Kasumi-1 (cell line): Measurements from ENCODE around the gene WDR72.
"Not testable (repeated sequence)": the region's sequence is repeated elsewhere in the genome, so short reads cannot be mapped to it uniquely, and the experiment has no call there.

Experiments used
- DNase-seq, 2 experiments: peaks; one replicate each; lab custom pipeline; 2025; lab: John Stamatoyannopoulos, UW

Gene WDR72

GRCh38 chr15:53709821-53710220, 49.6 kb downstream of the WDR72 start:
- DNase-seq = no peak

DNA sequence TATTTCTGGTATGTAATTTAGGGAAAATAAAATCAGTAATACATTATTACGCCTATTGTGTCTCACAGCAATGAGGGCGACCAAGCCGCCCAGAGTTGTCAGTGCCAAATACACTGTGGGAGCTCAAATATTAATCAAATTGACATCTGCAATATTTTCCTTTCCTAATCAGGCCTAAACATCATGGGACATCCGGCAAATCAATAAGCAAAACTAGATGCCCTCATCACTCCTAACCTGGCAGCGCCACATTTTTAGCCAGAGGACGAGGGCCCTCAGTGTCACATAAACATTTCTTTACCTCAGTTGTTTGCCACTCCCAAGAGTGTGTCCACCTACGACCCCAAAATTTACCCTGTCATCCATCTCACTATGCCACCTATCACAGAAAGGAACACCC, 64.1 kb downstream of the WDR72 start:
- DNase-seq = no peak

- DNase-seq = no peak
Measured at GRCh38 chr15:53694476-53694874, 65.0 kb downstream of the WDR72 start.

DNA sequence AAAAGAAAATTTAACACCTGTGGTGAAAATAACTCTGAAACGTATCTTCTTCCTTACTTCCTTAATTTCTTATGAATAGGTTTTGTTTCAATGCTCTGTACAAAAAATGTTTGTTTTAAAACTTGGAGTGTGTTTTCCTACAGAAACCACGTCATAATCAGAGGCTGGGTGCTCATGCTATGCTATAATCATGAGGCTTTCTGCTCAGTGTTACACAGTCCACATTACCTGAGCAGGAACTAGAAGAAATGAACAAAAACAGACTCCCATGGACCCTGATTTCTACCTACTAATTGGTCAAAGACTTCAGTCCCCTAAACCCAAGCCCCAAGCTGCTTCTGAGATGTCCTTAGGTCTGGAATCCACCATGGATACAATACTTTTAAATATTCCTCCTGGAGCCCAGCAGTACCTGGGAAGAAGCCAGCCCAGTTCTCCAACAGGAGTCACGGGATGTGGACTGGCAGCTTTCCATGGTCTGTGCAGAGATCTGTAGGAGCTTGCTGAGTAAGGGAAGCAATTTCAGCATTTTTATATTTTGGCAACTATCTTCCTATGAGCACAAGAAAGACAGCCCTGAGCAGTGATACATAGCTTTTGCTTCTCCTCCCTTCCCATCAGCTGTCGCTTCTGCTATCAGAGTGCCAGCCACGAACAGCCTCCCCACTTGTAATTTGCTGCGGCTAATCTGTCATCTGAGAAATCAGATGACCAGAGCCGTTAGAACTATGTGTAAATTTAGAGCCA, 65.6 kb downstream of the WDR72 start:
- DNase-seq = no peak

- not testable (repeated sequence) for DNase-seq
Measured at GRCh38 chr15:53684162-53684561, 75.3 kb downstream of the WDR72 start.

DNA sequence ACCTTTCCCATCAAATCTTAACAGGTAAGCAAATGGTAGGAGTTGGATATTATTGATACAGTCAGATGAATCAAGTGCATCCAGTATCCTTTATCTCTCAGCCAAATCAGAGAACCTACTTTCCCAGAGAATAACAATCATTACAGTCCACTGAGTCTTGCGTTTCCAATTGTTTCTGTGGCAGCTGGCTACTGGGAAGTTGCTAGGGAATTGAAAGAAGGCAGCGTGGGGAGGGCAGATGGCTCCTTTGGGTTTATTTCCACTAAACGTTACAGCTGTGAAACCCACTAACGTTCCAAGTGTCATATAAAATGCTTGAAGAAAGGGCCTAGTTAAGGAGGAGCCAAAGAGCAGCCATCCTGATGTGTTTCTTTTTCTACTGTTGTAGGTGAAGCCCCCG, 78.4 kb downstream of the WDR72 start:
- no peak for DNase-seq

GRCh38 chr15:53675832-53676231, 83.6 kb downstream of the WDR72 start:
- DNase-seq = no peak

DNA sequence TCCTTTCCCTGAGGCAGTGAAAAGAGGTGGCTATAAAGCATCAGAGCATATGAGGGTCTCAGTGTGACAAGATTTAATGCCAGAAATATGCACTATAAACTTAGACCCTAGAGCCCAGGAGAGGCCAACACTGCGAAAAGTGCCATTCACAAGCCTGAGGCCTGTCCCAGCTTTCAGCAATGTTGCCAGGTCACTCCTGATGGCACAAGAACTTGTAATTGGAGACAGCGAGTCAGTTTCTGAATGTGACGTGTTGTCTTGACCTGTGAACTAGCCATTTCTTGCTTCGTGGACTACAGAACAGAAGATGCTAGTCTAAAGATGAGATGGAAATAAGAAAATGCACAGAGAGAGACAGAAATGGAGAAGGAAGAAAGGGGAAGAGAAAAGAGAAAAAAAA, 87.9 kb downstream of the WDR72 start:
- DNase-seq = no peak

GRCh38 chr15:53670701-53671100, 88.8 kb downstream of the WDR72 start:
- no peak for DNase-seq

GRCh38 chr15:53665930-53666329, 93.5 kb downstream of the WDR72 start:
- no peak for DNase-seq

DNA sequence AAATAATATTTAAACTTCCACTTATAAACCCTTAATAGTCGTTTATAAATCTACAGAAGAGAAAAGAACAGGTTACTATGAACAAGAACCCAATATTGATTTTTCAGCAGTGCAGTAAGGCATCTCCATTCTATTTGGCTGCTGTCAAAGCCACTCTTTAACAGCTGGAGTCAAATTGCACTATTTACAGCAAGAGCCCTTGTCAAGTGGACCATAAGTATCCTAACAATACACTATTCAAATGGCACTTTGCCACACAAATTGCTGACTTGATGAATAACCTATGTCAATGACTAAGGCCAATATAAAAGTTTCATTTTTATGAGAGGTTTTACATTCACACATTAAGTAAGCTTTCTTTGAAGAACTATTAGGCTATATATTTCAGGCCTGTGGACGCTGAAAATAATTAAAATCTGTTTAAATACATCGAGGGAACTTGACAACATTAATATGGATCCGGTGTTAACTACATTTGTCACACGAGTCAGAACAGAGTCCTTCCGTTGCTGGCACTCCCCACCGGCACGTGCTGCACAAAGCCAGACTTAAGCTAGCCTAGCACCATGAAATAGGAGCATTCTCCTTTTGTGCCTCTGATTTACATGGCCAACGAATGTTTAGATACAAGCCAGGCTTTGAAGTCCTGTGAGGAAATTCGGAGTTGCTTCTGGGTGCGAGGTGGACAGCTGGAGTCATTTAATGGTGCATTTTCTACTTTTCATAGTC, 100.5 kb downstream of the WDR72 start:
- no peak for DNase-seq

DNA sequence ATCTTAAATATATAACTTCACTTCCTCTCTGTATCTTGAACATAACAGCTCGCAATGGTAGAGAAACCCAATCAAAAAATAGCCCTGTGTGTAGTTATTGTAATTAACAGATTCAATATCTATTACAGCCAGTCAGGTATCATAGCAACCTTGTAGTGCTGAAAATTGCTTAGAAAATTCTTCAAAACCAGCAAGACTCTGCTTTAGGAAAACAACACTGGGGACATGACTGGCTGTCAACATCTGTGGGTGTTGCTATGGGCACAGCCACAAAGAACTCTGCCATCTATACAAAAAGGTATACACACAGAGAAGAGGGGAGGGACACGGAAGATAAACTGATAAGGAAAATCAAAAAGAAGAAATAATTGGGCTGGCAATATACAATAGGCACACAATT, 101.2 kb downstream of the WDR72 start:
- DNase-seq = no peak

DNA sequence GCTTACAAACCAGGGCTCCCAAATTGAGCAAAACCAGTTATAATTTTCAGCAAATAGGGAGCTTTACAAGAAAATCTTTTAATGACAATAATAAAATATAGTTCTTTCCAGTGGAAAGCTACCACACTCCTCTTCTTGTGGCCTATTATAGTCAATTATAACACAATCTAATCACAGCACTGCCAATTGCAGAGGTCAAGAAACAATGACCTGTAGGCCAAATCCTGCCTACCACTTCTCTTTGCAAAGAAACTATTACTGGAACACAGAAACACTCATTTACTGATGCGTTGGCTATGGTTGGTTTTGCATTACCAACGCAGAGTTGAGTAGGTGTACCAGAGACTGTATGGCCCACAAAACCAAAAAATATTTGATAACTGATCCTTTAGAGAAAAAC, 110.5 kb downstream of the WDR72 start:
- no peak for DNase-seq

- no peak for DNase-seq
Measured at GRCh38 chr15:53644660-53645059, 114.8 kb downstream of the WDR72 start.

DNA sequence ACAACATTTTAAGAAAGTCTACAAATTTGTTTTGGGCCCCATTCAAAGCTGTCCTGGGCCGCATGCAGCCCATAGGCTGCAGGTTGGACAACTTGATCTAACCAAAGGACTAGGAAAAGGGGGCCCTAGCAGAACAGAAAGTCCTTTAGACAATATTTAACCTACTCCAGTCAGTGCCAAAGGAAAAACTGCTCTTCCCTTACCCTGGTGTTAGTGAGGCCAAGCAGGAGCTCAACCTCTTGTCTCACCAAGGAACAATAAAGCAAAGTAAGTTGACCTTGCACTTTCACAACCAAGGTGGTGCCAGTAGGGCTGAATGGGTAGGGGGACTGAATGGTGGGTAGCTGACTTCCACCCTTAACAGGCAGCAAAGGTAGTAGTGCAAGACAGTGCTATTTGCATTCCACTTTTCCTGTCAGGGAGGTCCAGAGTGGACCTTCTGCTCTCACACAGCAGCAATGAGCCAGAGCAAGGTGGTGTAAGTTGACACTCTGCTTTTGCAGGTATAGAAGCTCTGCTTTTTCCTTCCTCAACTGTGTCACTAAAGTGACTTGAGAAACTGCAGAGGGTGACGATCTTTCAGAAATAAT, 124.9 kb downstream of the WDR72 start:
- no peak for DNase-seq

- DNase-seq = no peak
Measured at GRCh38 chr15:53627279-53627678, 132.2 kb downstream of the WDR72 start.

- no peak for DNase-seq
Measured at GRCh38 chr15:53625962-53626845, 133.3 kb downstream of the WDR72 start.

DNA sequence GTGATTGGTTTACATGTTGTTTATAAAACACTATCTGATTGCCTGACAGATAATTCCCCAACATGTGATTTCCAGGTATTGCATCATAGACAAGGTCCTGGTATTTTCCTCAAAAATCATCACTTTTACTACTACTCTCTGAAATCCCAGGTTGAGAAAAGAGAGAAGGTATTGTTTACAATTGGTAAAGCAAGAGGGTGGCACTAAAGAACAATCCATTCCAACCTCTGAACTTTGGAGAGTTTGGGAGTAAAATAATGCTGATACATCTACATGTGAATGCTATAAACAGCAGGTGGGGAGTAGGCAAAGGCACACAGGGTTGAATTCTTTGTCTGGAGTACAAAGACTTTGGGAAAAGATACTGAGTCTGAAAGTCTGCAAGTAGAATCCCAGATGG, 134.2 kb downstream of the WDR72 start:
- DNase-seq = no peak

DNA sequence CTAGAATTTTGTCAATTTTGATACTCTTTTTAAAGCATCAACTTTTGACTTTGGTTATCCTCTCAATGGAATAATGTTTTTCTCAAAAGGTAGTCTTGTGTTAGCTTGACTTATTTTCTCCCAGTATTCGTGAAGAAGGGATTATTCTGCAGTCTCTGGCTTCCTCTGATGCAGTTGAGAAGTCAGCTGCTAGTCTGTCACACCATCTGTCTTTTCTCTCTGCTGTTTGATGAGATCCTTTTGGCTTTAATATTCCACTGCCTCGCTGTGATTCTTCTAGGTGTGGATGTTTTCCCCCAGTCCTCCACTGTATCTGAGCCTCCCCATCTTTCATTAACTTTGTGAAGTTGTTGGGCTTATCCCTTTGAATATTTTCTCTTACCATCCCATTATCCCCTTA, 141.0 kb downstream of the WDR72 start:
- no peak for DNase-seq

DNA sequence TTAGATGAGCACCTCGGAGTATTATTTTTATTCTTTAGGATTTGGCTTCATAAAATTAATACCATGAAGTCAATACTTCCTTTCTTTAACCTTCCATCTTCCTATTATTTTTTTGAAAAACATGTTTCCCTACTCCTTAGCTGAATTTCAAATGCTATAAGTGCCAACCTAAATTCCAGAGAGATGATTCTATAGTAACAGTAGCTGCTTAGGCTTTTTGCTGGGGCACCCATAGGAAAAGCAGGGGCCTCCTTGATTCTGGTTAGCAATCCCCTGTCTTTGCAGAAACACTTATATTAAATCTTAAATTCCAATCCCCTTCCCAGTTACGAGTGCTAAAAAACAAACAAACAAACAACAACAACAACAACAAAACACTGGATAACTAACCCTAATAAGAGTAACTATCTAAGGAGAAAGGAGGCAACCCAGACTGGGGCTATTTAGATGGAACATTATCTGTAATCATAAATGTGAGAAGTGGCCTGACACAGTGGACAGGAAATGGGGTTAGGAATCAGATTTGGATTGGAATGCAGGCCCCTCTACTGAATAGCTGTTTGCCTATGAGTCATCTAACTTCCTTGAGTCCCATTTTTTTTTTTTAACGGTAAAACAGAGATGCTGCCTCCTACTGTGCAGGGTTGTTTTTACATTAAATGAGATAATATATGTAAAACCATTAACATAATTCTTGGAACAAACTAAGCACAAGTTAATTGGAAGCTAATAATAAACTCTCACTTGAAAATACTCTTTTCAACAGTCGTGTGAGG, 148.1 kb downstream of the WDR72 start:
- DNase-seq = no peak

GRCh38 chr15:53591041-53591440, 168.4 kb downstream of the WDR72 start:
- no peak for DNase-seq

DNA sequence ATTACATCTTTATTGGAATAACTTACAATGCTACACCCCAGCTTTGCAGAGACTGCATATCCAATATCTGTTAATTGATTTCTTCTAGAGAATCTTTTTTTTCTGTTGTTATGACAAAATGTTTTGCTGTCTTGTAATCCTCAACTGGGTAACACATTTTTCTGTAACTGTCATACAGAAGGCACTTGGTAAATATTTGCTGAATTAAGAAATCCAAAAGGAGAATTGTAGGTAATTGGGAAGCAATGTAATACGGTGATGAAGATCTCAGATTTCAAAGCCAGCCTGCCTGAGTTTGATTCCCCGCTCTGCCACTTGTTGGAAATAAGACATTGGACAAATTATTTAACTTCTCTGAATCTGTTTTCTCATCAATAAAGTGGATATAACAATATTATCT, 169.1 kb downstream of the WDR72 start:
- no peak for DNase-seq
